Measurements from ENCODE around the gene GPR157. TPM values are rescaled to one million over a fixed set of nuclear protein-coding genes. Genes with fewer than 3 reads are reported as not detected.

The GPR157 gene
- polyA plus RNA-seq, 2 of the 4 experiments (the other 2 are of a cell fraction): 3.6 to 4.7 TPM

- TF ChIP-seq CBX2 (IDR thresholded peaks at IDR 0.05; ENCODE audit: borderline replicate concordance, low read depth) (no peak), HOXA7 (CRISPR knock-in tag; IDR thresholded peaks at IDR 0.05) (no peak), CHD4 (IDR thresholded peaks at IDR 0.05; ENCODE audit: borderline replicate concordance) (no peak), CEBPB (IDR thresholded peaks at IDR 0.05) (no peak), NFE2L2 (conservative IDR thresholded peaks at IDR 0.05; ENCODE audit: low read length) (no peak), REST (IDR thresholded peaks at IDR 0.05) (no peak), ATOH8 (CRISPR knock-in tag; IDR thresholded peaks at IDR 0.05; ENCODE audit: low read depth) (no peak), ZSCAN20 (CRISPR knock-in tag; IDR thresholded peaks at IDR 0.05) (no peak), FOSL2 (IDR thresholded peaks at IDR 0.05) (no peak), FOSL2 (CRISPR knock-in tag; IDR thresholded peaks at IDR 0.05) (no peak), POLR2A (IDR thresholded peaks at IDR 0.05; ENCODE audit: low read length) (no peak), POLR2AphosphoS2 (conservative IDR thresholded peaks at IDR 0.05; ENCODE audit: low read length) (no peak)
- DNase-seq (ENCODE audit: low read depth in 1 of 2, low spot score in 1 of 2): no peak
- Histone ChIP-seq H3K27ac (no peak overlapping the region), H3K9me3 (no peaks in the 10 kb centered on the region), H3K4me1 (no peaks in the 10 kb centered on the region; the same call in 2 of the 3 replicates), H3K4me2 (no peak overlapping the region), H3K4me3 (no peak overlapping the region)
- CTCF ChIA-PET: interaction anchor here (1.0 to 2.5 kb wide), 6 partner anchors 10 to 754 kb away, joined by 3 to 24 read pairs (median 4); no protein-coding TSS in a partner anchor
- POLR2A ChIA-PET: no interaction called here
- 79% methylated on average over 8 of the region's 9 CpGs for WGBS (ENCODE audit: missing lambda C conversion rate)
- no peak for ATAC-seq
- FAIRE-seq: no peak
Observed at GRCh38 chr1:9120312-9120958, 8.5 kb downstream of the GPR157 start.

- CTCF ChIA-PET: interaction anchor here (1.0 to 2.5 kb wide), 5 partner anchors 9 to 115 kb away, joined by 4 to 6 read pairs (median 4); no protein-coding TSS in a partner anchor
- ATAC-seq (no peak), DNase-seq (ENCODE audit: low read depth in 1 of 2, low spot score in 1 of 2) (no peak), FAIRE-seq (no peak)
- TF ChIP-seq FOSB (CRISPR knock-in tag; IDR thresholded peaks at IDR 0.05) (no peak), PBX3 (IDR thresholded peaks at IDR 0.05) (no peak), RARB (CRISPR knock-in tag; IDR thresholded peaks at IDR 0.05) (no peak), JUNB (IDR thresholded peaks at IDR 0.05) (no peak), HMGXB4 (CRISPR knock-in tag; IDR thresholded peaks at IDR 0.05; ENCODE audit: borderline replicate concordance) (no peak), HOXB5 (CRISPR knock-in tag; IDR thresholded peaks at IDR 0.05) (no peak), MYC (IDR thresholded peaks at IDR 0.05; ENCODE audit: borderline replicate concordance, low read length) (no peak), KDM5A (IDR thresholded peaks at IDR 0.05) (no peak), RCOR1 (IDR thresholded peaks at IDR 0.05; ENCODE audit: low read depth, low read length) (no peak)
- 95% methylated on average over 8 of the region's 9 CpGs for WGBS (ENCODE audit: missing lambda C conversion rate)
- POLR2A ChIA-PET: no interaction called here
- Histone ChIP-seq H3K4me1 (peaks cover 3% of the 10 kb centered on the region; the same call in 1 of the 3 replicates), H3K4me2 (no peak overlapping the region), H3K27ac (no peak overlapping the region), H3K4me3 (no peak overlapping the region), H3K9me3 (no peaks in the 10 kb centered on the region)
Observed at GRCh38 chr1:9119745-9120144, 9.2 kb downstream of the GPR157 start.
